Stimulated activated CD8-positive, alpha-beta memory T cell treated with anti-CD3 and anti-CD28 coated beads, Interleukin-4, amount 100 ng/mL, for 1 hour (primary cell): ENCODE data around the gene CLEC16A.

Experiments used
- DNase-seq, 2 donors: peaks; one replicate each; pipeline ENCODE4 v3.0.0-alpha.2; 2020; ENCODE audit warnings: low read depth in 2 of 2, low spot score in 1 of 2

CLEC16A gene

DNA sequence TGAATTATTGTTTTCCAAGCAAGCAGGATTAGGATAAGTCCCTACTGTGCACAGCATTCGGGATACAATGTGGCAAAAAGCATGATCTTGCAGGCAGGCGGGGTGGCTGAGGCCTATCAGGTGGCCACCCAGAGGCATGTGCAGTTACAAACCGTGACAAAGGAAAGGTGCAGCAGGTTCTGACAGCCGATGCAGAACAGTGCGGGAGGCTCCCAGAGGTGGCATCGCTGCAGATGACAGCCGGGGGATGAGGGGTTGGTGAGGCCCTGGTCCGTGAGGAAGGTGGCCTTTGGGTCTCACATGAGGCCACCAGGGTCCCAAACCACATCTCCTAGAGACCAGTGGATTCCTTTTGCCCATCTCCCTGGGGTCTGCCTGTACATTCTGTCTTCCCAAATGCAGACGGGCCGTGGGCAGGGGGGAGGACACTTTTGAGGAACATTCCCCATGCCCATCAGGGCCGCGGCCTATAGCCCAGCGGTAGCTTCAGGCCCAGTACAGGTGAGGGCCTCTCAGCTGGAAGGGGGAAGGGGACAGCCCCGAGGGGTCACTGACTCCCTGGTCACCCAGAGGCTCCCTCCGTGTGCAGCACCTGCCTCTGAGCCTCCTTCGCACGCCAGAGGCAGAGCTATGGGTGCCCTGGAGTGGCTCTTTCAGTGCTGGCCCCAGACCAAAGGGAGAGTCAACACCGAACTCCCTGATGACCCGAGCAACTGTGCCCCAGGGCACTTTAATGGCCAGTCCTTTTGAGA is 226.5 kb downstream of the CLEC16A start:
- no peak for DNase-seq

DNA sequence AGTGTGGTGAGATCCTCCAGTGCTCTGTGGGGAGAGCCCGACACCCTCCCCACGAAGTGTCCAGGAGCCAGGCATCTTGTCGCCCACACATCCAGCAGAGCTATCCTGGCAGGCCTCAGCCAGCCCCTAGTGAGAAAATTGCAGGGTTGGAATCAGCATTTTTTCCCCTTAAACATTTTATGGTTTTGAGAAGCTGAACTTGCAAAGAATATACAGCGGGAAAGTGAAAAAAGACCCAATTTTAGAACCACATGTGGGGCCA is 227.0 kb downstream of the CLEC16A start:
- DNase-seq: no peak

DNA sequence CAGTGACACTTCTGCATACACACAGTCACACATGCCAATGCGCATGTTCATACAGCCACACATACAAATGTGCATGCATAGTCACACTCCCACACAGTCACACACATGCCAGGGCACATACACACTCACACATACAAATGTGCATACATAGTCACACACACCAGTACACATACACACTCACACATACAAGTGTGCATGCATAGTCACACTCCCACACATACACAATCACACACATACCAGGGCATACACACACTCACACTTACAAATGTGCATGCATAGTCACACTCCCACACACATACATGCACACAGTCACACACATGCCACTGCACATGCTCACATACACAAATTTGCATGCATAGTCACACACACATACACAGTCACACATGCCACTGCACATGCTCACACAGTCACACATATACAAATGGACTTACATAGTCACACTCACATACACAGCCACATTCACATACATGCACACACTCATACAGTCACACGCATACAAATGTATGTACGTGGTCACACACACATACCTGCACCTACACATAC is 227.5 kb downstream of the CLEC16A start:
- DNase-seq: no peak

DNA sequence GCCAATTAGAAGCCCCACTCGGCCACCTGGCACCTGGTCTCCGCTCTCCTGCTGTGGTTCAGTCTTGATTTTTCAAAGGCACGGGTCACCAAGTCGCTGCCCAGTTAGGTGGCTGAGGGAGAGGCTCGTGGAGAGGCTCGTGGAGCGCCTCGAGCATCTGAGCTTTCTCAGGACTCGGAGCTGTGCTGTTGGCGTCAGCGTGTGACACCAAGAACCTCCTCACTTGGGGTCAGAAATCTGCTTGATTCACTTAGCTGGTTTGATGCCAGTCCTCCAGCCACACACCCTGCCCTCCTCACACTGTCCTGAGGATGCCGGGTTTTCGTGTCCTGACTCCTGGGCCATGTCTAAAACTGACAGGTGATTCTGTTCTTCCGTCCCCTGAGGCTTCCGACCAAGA is 229.1 kb downstream of the CLEC16A start:
- DNase-seq: no peak

DNA sequence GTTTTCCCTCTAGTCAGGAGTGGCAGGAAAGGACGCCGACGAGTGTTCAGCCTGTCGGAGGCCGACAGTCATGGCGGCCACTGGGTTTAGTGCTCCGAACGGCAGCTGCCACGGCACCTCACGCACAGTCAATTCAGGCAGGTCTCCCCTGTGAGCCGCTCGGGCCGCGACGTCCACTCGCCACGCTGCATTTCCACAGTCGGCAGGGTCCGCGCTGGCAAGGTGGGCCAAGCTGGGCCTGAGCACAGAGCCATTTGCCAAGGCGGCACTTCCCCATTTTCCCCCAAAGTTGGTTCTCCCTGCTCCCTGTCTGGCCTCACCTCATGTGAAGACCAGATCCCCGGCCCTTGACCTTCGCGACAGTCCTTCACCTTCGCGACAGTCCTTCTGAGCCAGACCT is 229.8 kb downstream of the CLEC16A start:
- no peak for DNase-seq

DNA sequence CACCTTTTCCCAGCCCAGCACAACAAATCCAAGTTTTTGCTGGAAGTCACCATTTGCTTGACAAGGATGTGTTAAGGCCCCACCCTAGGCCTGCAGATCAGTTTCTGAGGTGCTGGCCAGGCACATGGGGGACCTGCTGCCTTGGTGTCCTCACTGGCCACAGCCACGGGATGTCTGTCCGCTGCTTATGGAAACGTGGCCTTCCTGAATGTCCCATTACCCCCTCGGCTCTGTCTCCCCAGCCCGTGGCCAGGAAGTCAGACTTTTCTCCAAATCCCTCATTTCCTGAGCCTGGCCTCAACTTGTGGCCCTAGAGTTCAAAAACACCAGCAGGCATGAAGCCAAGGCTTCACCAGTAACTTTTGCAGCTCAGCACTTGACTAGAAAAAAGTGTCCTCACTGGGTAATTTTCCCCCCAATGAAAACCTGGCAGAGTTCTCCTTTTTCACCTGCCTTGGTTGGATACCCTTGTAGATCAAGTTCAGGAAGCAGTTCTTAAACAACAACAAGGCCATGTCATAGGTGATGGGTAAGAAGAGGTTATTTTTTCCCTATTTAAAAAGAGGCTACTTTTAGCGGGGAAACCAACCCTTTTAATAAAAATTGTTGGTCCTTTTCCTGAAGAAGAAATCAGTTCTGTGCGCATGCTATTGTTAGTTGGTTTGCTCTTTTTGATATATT is 230.9 kb downstream of the CLEC16A start:
- no peak for DNase-seq

DNA sequence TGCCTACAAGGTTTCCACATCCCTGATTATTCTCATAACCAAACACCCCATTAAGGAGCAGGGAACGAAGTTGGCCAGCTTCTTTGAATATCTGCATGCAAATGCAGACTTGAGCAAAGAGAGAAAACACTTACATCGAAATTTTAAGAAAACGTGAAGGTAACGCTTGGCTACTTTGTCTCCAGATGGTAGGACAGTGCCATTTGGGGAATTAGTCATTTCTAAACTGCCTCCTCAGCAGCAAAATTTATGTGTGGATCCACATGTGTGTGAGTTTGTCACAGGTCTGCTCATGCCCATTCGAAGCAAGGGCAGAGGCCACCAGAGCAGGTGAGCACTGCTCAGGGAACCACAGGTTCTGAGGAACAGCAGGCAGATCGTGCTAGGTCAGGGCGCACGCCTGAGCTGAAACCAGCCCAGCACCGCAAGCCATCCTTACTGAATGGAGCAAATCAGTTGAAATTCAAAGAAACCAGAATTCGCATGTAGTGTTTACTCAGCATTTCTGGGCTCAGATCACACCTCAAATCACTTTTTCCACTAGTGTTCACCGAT is 231.5 kb downstream of the CLEC16A start:
- no peak for DNase-seq

DNA sequence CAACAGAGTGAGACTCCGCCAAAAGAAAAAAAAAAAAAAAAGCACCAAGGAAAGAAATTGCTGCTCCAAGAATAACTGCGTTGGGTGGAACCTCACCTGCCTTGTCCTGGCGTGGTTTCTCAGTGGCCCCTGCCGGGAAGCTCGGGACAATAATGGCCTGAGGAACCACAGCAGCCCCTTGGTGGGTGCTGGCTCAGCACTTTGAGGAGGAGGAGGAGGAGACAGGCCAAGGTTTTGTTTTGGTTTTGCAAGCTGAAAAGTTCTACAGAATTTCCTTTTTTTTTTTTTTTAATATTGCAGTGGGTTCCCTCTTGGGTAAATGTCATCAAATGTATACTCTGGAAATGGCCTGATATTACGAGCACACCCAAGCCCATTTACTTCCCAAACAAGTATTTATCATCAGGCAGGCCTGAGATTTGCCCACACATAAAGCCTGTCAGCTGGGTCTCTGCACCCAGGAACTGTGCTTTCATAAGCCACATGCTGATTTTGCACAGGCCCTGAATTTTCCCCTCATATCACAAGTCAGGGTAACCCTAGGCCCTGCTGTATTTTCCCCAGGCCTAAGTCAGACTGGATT is 233.3 kb downstream of the CLEC16A start:
- no peak for DNase-seq

DNA sequence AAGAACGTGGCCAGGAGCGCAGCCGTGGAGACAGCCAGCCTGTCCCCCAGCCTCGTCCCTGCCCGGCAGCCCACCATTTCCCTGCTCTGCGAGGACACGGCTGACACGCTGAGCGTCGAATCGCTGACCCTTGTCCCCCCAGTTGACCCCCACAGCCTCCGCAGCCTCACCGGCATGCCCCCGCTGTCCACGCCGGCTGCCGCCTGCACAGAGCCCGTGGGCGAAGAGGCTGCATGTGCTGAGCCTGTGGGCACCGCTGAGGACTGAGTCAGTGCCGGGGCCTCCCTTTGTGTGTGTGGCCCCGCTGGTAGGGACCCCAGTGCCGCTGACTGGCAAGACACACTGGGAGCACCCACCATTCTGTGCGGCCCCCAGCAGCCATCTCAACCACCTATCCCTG is 234.1 kb downstream of the CLEC16A start:
- DNase-seq: no peak

DNA sequence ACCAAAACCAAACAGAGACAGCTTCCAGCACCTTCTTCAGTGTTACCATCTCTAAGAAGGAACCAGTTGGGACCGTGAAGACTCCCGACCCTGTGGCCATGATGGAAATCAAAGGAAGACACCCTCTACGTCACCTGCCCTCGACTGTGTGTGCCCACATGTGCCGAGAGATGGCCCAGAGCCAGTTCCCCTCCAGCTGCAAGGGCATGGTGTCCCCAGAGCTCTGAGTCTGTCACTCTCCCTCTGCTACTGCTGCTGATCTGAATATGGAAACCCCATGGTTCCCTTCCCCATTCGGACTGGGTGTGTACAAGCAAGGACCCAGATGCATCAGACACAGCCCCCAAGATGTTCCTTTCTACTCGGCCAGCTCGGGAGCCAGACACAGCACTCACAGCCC is 235.2 kb downstream of the CLEC16A start:
- no peak for DNase-seq

DNA sequence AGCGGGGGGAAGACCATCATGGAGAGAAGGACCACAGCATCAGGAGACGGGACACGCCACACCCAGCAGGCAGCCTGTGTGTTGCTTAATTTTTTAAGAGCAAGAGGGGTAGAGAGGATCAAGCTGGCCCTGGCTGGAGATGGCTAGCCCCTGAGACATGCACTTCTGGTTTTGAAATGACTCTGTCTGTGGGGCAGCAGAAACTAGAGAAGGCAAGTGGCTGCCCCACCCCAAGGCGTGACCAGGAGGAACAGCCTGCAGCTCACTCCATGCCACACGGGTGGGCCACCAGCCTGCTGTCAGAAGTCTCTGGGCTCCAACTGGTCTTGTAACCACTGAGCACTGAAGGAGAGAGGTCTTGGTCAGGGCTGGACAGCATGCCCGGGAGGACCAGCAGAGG is 236.1 kb downstream of the CLEC16A start:
- no peak for DNase-seq

DNA sequence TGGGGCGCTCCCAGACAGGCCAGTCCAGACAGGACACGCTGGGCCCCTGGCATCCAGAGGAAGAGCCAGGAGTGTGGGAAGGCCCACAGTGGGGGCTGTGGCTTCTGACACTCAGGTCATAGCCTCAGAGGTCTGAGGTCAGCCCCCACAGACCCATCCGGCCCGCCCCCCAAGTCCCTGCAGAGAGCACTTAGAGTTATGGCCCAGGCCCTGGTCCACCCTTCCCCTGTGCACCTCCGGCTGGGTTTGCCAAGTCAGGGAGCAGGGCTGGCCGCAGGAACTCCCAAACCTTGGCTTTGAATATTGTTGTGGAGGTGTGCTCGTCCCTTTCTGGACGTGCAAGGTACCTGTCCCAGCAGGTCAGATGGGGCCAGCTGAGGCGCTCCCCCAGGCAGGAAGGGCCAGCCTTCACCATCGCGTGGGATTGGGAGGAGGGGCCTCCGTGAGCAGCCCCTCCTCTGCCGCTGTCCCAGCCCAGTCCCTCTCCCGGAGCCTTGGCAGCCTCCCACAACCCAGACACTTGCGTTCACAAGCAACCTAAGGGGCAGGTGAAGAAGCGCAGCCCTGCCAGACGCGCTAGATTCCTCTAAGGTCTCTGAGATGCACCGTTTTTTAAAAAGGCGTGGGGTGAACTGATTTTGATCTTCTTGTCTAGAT is 237.0 kb downstream of the CLEC16A start:
- no peak for DNase-seq

DNA sequence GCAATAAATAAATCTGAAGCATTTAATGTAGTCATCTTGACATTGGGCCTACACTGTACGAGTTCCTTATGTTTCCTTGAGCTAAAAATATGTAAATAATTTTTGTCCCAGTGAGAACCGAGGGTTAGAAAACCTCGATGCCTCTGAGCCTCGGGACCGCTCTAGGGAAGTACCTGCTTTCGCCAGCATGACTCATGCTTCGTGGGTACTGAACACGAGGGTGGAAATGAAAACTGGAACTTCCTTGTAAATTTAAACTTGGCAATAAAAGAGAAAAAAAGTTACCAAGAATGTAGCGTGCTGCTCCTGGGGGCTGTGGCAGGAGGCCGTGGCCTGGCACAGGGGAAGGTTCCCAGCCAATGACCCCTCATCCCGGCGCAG is 237.5 kb downstream of the CLEC16A start:
- DNase-seq: no peak

DNA sequence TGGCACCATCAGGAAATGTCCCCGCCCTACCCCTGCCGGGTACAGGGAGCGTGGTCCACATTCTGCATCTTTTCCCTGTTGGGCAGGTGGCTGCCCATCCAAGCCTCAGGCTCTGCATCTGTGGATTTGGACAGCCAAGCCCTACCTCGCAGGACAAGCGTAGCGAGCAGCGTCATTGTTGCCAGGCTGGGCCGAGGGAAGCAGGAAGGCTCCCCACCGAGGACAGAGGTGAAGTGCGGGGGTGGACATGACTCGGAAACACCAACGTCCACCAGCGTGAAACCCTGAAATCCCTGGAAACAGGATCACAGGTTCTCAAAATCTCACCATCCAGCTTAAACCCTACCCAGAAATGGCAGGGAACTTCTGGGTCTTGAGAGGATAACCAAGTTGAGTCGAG is 238.0 kb downstream of the CLEC16A start:
- DNase-seq: no peak

DNA sequence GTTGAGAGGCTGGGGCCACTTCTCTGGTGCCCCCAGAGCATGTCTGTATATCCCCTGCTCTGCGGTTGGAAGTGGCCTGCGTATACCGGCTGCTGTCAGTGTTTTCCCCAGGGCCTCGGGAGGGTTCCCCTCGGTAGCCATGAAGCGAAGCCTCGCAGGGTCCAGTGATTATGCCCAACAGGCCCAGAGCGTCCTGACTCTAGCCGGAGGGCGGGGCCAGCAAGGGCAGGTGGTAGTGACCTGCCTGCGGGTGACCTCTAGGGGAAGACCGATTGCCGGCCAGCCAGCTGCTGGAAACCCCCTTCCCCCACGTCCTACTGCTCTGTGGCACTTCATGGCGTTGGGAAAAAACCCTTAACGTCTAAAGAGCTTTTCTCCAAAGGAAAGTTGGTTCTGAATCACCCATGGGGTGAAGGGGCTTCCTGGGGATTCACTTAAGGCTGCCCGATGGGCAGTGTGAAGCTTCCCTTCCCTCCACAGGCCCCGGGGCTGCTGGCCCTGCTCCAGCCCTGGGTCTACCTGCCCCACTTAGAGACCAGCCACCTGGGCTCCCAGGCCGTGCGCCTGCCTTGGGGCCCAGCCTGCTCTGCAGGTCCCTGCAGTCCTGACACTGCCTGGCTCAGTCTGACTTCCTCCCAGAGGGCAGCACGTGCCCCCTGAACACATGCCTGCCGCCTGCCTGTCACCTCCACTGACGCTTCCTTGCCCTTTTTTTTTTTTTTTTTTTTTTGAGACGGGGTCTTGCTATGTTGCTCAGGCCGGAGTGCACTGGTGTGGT is 238.9 kb downstream of the CLEC16A start:
- DNase-seq: no peak

DNA sequence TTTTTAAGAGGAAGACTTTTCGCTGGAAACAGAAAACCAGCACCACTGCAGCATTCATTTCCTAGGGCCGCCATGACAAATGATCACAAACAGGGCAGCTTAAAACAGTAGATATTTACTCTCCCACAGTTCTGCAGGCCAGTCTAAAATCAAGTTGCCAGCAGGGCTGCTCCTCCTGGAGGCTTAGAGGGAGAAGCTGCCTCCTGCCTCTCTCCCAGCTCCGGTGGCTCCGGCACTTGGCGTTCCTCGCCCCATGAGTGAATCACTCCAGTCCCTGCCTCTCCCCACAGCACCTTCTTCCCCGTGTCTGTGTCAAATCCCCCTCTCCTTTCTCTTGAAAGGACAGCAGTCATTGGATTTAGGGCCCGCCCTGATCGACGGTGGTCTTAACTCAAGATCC is 239.6 kb downstream of the CLEC16A start:
- no peak for DNase-seq

DNA sequence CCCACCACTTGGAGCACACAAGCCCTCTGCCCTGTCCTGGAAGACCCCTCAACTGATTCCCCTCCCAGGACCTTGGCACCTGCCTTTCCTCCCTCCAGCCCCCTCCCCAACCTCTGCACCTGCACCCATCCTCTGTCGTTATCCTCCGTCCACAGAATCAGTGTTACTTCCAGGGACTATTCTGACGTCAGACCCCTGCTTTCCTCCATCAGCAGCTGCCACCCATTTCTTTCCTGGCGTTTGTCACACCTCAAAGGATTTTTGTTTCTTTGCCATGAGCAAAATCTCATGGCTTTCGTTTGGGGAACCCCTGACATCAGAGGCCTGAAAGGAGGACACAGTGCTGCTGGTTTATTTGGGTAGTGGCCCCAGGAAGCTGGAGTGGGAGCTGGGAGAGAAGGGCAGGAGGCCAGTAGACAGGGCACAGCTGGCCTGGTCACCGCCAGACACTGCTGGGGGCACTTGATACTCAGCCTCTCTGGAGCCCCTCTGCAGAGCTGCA is 243.2 kb downstream of the CLEC16A start:
- DNase-seq: no peak

DNA sequence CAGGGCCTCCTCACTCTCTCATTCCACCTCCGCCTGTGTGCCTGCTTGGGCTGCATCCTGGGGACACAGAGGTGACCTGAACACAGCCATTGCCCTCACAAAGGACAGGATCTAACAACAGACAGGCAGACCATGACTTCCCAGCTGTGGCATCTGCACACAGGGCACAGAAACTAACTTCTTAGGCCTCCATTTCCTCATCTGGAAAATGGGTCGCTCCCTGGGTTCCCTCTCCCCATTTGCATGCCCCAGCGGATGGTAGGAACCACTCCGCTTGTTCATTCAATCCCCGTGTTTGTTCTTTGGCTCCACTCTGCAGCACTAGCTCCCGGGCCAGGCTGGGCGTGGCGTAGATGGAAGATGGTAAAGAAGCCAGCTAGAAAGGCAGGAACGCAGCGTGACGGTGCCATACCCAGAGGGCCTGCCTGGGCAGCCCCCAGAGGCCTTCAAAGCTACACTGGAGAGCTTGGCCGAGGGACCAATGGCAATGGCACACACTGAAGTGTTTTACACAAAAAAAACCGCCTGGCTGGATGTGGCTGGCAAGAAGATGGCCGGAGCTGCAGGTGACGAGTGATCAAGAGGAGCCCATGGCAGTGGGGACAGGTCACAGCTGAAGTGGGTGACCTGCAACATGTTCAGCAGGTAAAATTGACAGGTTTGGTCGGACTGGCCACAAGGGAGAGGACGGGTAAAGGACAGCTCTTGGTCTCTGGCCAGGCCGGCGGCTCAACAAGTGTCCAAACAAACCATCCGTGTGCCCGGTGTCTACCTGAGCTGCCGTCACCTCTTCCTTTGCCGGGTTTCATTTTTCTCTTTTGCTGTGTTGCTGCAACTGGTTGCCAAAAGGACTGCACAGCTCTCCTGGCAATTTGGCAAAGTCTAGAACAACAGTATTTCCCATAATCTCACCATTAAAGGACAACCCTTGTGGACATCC is 244.7 kb downstream of the CLEC16A start:
- no peak for DNase-seq
